Trophoblast cell (in vitro differentiated cells and primary cell): ENCODE data around the gene QSOX2.

Experiments used
- DNase-seq, 2 donors: peaks; one replicate each; pipeline ENCODE4 v3.0.0-alpha.2; 2016
- H2AFZ ChIP-seq: 2 replicates; pipeline ENCODE4 v1.6.1; 2013; ENCODE audit warnings: low read length, moderate library complexity, mild to moderate bottlenecking; ENCODE audit not compliant: insufficient read depth, poor library complexity
- H2AK5ac ChIP-seq: 2 replicates; pipeline ENCODE4 v1.6.1; 2013; ENCODE audit warnings: mild to moderate bottlenecking, low read length
- H2BK120ac ChIP-seq: 2 replicates; pipeline ENCODE4 v1.6.1; 2013; ENCODE audit warnings: low read length, mild to moderate bottlenecking, moderate library complexity; ENCODE audit not compliant: insufficient read depth, poor library complexity
- H2BK12ac ChIP-seq: 2 replicates; pipeline ENCODE4 v1.6.1; 2013; ENCODE audit warnings: mild to moderate bottlenecking, low read length, moderate library complexity
- H2BK5ac ChIP-seq: 2 replicates; pipeline ENCODE4 v1.6.1; 2013; ENCODE audit warnings: low read length, low read depth, moderate library complexity, mild to moderate bottlenecking; ENCODE audit not compliant: poor library complexity
- H3K14ac ChIP-seq: 2 replicates; pipeline ENCODE4 v1.6.1; 2013; ENCODE audit warnings: mild to moderate bottlenecking, low read length
- H3K18ac ChIP-seq: 2 replicates; pipeline ENCODE4 v1.6.1; 2013; ENCODE audit warnings: mild to moderate bottlenecking, low read length
- H3K23ac ChIP-seq: 2 replicates; pipeline ENCODE4 v1.6.1; 2013; ENCODE audit warnings: low read length
- H3K27ac ChIP-seq: 2 replicates; pipeline ENCODE4 v1.5.1; 2013; ENCODE audit warnings: low read depth, mild to moderate bottlenecking, inconsistent platforms, low read length, moderate library complexity
- H3K27me3 ChIP-seq: 2 replicates; pipeline ENCODE4 v1.6.1; 2013; ENCODE audit warnings: inconsistent platforms, mild to moderate bottlenecking, low read length, moderate library complexity; ENCODE audit not compliant: insufficient read depth
- H3K36me3 ChIP-seq, 2 experiments: 1 replicate in 1 of 2; 2 replicates in 1 of 2; pipeline ENCODE4 v1.6.1; 2013; ENCODE audit warnings: low read length in 2 of 2, mild to moderate bottlenecking in 2 of 2, moderate library complexity in 1 of 2; ENCODE audit not compliant: insufficient read depth in 2 of 2, control insufficient read depth in 1 of 2
- H3K4ac ChIP-seq: 2 replicates; pipeline ENCODE4 v1.6.1; 2013; ENCODE audit warnings: low read depth, mild to moderate bottlenecking, low read length, moderate library complexity
- H3K4me1 ChIP-seq, 2 experiments: 1 replicate in 1 of 2; 2 replicates in 1 of 2; pipeline ENCODE4 v1.6.1; 2013; ENCODE audit warnings: low read length in 2 of 2, mild to moderate bottlenecking in 2 of 2, moderate library complexity in 1 of 2; ENCODE audit not compliant: insufficient read depth in 2 of 2, control insufficient read depth in 1 of 2
- H3K4me2 ChIP-seq: 2 replicates; pipeline ENCODE4 v1.6.1; 2013; ENCODE audit warnings: inconsistent platforms, mild to moderate bottlenecking, low read length, moderate library complexity
- H3K4me3 ChIP-seq: 2 replicates; pipeline ENCODE4 v1.5.1; 2013; ENCODE audit warnings: mild to moderate bottlenecking, low read depth, low read length, inconsistent platforms
- H3K79me1 ChIP-seq: one replicate; pipeline ENCODE4 v1.6.1; 2013; ENCODE audit warnings: low read length
- H3K79me2 ChIP-seq: 2 replicates; pipeline ENCODE4 v1.6.1; 2013; ENCODE audit warnings: low read length, mild to moderate bottlenecking; ENCODE audit not compliant: control insufficient read depth, insufficient read depth, poor library complexity
- H3K9ac ChIP-seq: 2 replicates; pipeline ENCODE4 v1.6.1; 2013; ENCODE audit warnings: mild to moderate bottlenecking, low read length
- H3K9me3 ChIP-seq: 2 replicates; pipeline ENCODE4 v1.6.1; 2013; ENCODE audit warnings: low read depth, mild to moderate bottlenecking, control low read depth, inconsistent platforms, low read length; ENCODE audit not compliant: insufficient read depth
- H4K12ac ChIP-seq: 2 replicates; pipeline ENCODE4 v1.6.1; 2013; ENCODE audit warnings: low read depth, mild to moderate bottlenecking, low read length, moderate library complexity
- H4K8ac ChIP-seq: 2 replicates; pipeline ENCODE4 v1.6.1; 2013; ENCODE audit warnings: low read depth, mild to moderate bottlenecking, low read length, moderate library complexity
- H4K91ac ChIP-seq: one replicate; pipeline ENCODE4 v1.6.1; 2013; ENCODE audit warnings: low read depth, mild to moderate bottlenecking, low read length, moderate library complexity
- WGBS: extraction: QIAGEN DNeasy Blood & Tissue Kit; methylation state at CpG from one replicate; pipeline ENCODE4 v1.1.7; 2013; ENCODE audit warnings: missing lambda C conversion rate; ENCODE audit not compliant: insufficient read length, insufficient coverage; ENCODE audit errors: extremely low coverage; 5-methylcytosine and 5-hydroxymethylcytosine counted together

QSOX2 gene

DNA sequence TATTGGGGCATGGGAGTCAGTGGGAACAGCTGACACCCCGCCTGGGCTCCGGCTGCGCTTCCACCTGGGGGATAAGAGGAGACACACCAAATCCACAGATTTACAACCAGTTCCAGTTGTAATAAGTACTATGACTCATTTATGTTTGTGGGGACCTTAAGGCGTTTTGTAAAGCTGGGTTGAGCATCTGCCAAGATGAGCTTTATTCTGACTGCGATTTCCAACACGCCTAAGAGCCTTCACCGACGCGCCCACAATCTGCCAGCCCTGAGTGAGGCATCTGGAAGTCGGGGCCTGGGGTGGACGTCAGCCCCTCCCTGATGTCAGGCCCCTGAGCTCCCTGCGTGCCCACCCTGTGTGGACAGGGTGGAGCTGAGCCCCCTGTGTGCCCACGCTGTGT, 26.3 kb downstream of the QSOX2 start:
- Histone ChIP-seq H2AFZ (no peak overlapping the region), H3K36me3 (peaks cover 8 to 18% of the 10 kb centered on the region in 2 experiments), H2BK12ac (no peak overlapping the region), H3K9me3 (peaks cover 2% of the 10 kb centered on the region), H3K23ac (no peak overlapping the region), H3K14ac (no peak overlapping the region), H4K8ac (no peak overlapping the region), H3K4me1 (no peaks in the 10 kb centered on the region), H3K27ac (no peak overlapping the region), H4K91ac (no peak overlapping the region), H4K12ac (no peak overlapping the region), H3K18ac (no peak overlapping the region), H3K79me2 (no peaks in the 10 kb centered on the region), H3K79me1 (no peaks in the 10 kb centered on the region), H3K4me2 (no peak overlapping the region), H3K27me3 (no peaks in the 10 kb centered on the region), H3K4ac (no peak overlapping the region), H2BK5ac (no peak overlapping the region), H2AK5ac (no peak overlapping the region), H2BK120ac (no peak overlapping the region), H3K4me3 (no peak overlapping the region), H3K9ac (no peak overlapping the region)
- no peak for DNase-seq
- no CpG with 5 or more reads among the region's 13 CpGs for WGBS

GRCh38 chr9:136218673-136219072, 26.9 kb downstream of the QSOX2 start:
- H4K91ac ChIP-seq = no peak overlapping the region
- H3K4me3 ChIP-seq = no peak overlapping the region
- no peak overlapping the region for H4K8ac ChIP-seq
- H3K4ac ChIP-seq = no peak overlapping the region
- peaks cover 8 to 16% of the 10 kb centered on the region in 2 experiments for H3K36me3 ChIP-seq
- H3K79me1 ChIP-seq = no peaks in the 10 kb centered on the region
- H2AK5ac ChIP-seq = no peak overlapping the region
- no peak overlapping the region for H2BK120ac ChIP-seq
- WGBS = no CpG with 5 or more reads among the region's 15 CpGs
- H3K4me2 ChIP-seq = no peak overlapping the region
- H2BK5ac ChIP-seq = no peak overlapping the region
- H3K23ac ChIP-seq = no peak overlapping the region
- no peaks in the 10 kb centered on the region for H3K27me3 ChIP-seq
- H3K9ac ChIP-seq = no peak overlapping the region
- H3K18ac ChIP-seq = no peak overlapping the region
- no peak overlapping the region for H3K27ac ChIP-seq
- peaks cover 3% of the 10 kb centered on the region for H3K9me3 ChIP-seq
- no peaks in the 10 kb centered on the region for H3K79me2 ChIP-seq
- H2BK12ac ChIP-seq = no peak overlapping the region
- DNase-seq = no peak
- no peak overlapping the region for H2AFZ ChIP-seq
- no peak overlapping the region for H4K12ac ChIP-seq
- H3K4me1 ChIP-seq = no peaks in the 10 kb centered on the region
- H3K14ac ChIP-seq = no peak overlapping the region

GRCh38 chr9:136218271-136218670, 27.3 kb downstream of the QSOX2 start:
- no peak overlapping the region for H4K12ac ChIP-seq
- H3K9ac ChIP-seq = no peak overlapping the region
- no CpG with 5 or more reads among the region's 16 CpGs for WGBS
- no peak overlapping the region for H3K4me3 ChIP-seq
- H4K8ac ChIP-seq = no peak overlapping the region
- DNase-seq = no peak
- no peak overlapping the region for H2BK5ac ChIP-seq
- no peaks in the 10 kb centered on the region for H3K79me2 ChIP-seq
- H2AK5ac ChIP-seq = no peak overlapping the region
- peaks cover 8 to 14% of the 10 kb centered on the region in 2 experiments for H3K36me3 ChIP-seq
- no peak overlapping the region for H3K23ac ChIP-seq
- H3K4ac ChIP-seq = no peak overlapping the region
- H2AFZ ChIP-seq = no peak overlapping the region
- H2BK120ac ChIP-seq = no peak overlapping the region
- no peak overlapping the region for H3K18ac ChIP-seq
- no peak overlapping the region for H3K27ac ChIP-seq
- no peaks in the 10 kb centered on the region for H3K27me3 ChIP-seq
- no peaks in the 10 kb centered on the region for H3K4me1 ChIP-seq
- H3K4me2 ChIP-seq = no peak overlapping the region
- no peak overlapping the region for H4K91ac ChIP-seq
- H2BK12ac ChIP-seq = no peak overlapping the region
- no peak overlapping the region for H3K14ac ChIP-seq
- H3K9me3 ChIP-seq = peaks cover 3% of the 10 kb centered on the region
- H3K79me1 ChIP-seq = no peaks in the 10 kb centered on the region

GRCh38 chr9:136216541-136217244, 28.9 kb downstream of the QSOX2 start:
- Histone ChIP-seq H3K23ac (no peak overlapping the region), H3K4me2 (no peak overlapping the region), H3K36me3 (peaks cover 8 to 14% of the 10 kb centered on the region in 2 experiments), H4K91ac (no peak overlapping the region), H2BK12ac (no peak overlapping the region), H3K79me2 (no peaks in the 10 kb centered on the region), H3K4me1 (no peaks in the 10 kb centered on the region), H4K12ac (no peak overlapping the region), H2BK120ac (no peak overlapping the region), H2AFZ (no peak overlapping the region), H3K14ac (no peak overlapping the region), H3K27me3 (no peaks in the 10 kb centered on the region), H3K27ac (no peak overlapping the region), H3K79me1 (no peaks in the 10 kb centered on the region), H3K9ac (no peak overlapping the region), H3K9me3 (peaks cover 3% of the 10 kb centered on the region), H3K4me3 (no peak overlapping the region), H3K18ac (no peak overlapping the region), H3K4ac (no peak overlapping the region), H2AK5ac (no peak overlapping the region), H2BK5ac (no peak overlapping the region), H4K8ac (no peak overlapping the region)
- no CpG with 5 or more reads among the region's 37 CpGs for WGBS
- DNase-seq = no peak
